H9 (cell line): ENCODE measurements around the gene ITGB3. TPM values are rescaled to one million over a fixed set of nuclear protein-coding genes. Genes with fewer than 3 reads are reported as not detected.

Experiments
- DNase-seq: peaks from one replicate; pipeline ENCODE4 v3.0.0-alpha.2; 2017
- H2AFZ ChIP-seq: one replicate; pipeline ENCODE4 v1.6.1; 2013; ENCODE audit warnings: mild to moderate bottlenecking, low read length, control low read depth, moderate library complexity
- H2AK5ac ChIP-seq: 2 replicates; pipeline ENCODE4 v1.6.1; 2013; ENCODE audit warnings: low read length, control low read depth, mixed read lengths; ENCODE audit not compliant: insufficient read length
- H2BK120ac ChIP-seq: one replicate; pipeline ENCODE4 v1.6.1; 2013; ENCODE audit warnings: low read depth, mild to moderate bottlenecking, low read length, control low read depth, inconsistent platforms; ENCODE audit not compliant: poor library complexity, severe bottlenecking
- H2BK12ac ChIP-seq: 2 replicates; pipeline ENCODE4 v1.6.1; 2013; ENCODE audit warnings: low read length, control low read depth, mixed read lengths, low read depth; ENCODE audit not compliant: insufficient read length
- H2BK15ac ChIP-seq: 2 replicates; pipeline ENCODE4 v1.6.1; 2013; ENCODE audit warnings: low read depth, low read length, control low read depth
- H2BK20ac ChIP-seq: one replicate; pipeline ENCODE4 v1.6.1; 2013; ENCODE audit warnings: low read depth, mild to moderate bottlenecking, low read length, control low read depth, inconsistent platforms; ENCODE audit not compliant: poor library complexity, severe bottlenecking
- H2BK5ac ChIP-seq: 2 replicates; pipeline ENCODE4 v1.6.1; 2013; ENCODE audit warnings: low read length, control low read depth, mixed read lengths; ENCODE audit not compliant: insufficient read length
- H3K14ac ChIP-seq: 2 replicates; pipeline ENCODE4 v1.6.1; 2013; ENCODE audit warnings: low read length, control low read depth; ENCODE audit not compliant: insufficient read depth
- H3K18ac ChIP-seq: 2 replicates; pipeline ENCODE4 v1.6.1; 2013; ENCODE audit warnings: low read depth, mild to moderate bottlenecking, mixed read lengths, low read length, control low read depth; ENCODE audit not compliant: insufficient read length
- H3K23ac ChIP-seq: 2 replicates; pipeline ENCODE4 v1.6.1; 2013; ENCODE audit warnings: low read length, control low read depth, mixed read lengths, low read depth; ENCODE audit not compliant: insufficient read length
- H3K23me2 ChIP-seq: 2 replicates; pipeline ENCODE4 v1.6.1; 2013; ENCODE audit warnings: low read depth, mild to moderate bottlenecking, mixed read lengths, low read length, control low read depth; ENCODE audit not compliant: insufficient read length, poor library complexity, severe bottlenecking
- H3K27ac ChIP-seq: 2 replicates; pipeline ENCODE4 v1.5.1; 2013; ENCODE audit warnings: low read length, control low read depth, mixed read lengths, low read depth; ENCODE audit not compliant: insufficient read length
- H3K27me3 ChIP-seq: 2 replicates; pipeline ENCODE4 v1.6.1; 2013; ENCODE audit warnings: low read length, control low read depth, inconsistent platforms; ENCODE audit not compliant: insufficient read depth
- H3K4ac ChIP-seq: 2 replicates; pipeline ENCODE4 v1.6.1; 2013; ENCODE audit warnings: low read depth, mild to moderate bottlenecking, control low read depth, inconsistent platforms, low read length, moderate library complexity
- H3K4me1 ChIP-seq: 2 replicates; pipeline ENCODE4 v1.6.1; 2013; ENCODE audit warnings: low read length, control low read depth, inconsistent platforms; ENCODE audit not compliant: insufficient read depth
- H3K4me2 ChIP-seq: 2 replicates; pipeline ENCODE4 v1.6.1; 2013; ENCODE audit warnings: low read length, control low read depth, mixed read lengths; ENCODE audit not compliant: insufficient read length, insufficient read depth
- H3K56ac ChIP-seq: 2 replicates; pipeline ENCODE4 v1.6.1; 2013; ENCODE audit warnings: low read depth, mild to moderate bottlenecking, mixed read lengths, low read length, control low read depth; ENCODE audit not compliant: insufficient read length
- H3K79me1 ChIP-seq: 2 replicates; pipeline ENCODE4 v1.6.1; 2013; ENCODE audit warnings: low read depth, mild to moderate bottlenecking, moderate library complexity, low read length, control low read depth, inconsistent platforms; ENCODE audit not compliant: insufficient read depth, poor library complexity, severe bottlenecking
- H3K79me2 ChIP-seq: 2 replicates; pipeline ENCODE4 v1.6.1; 2013; ENCODE audit warnings: low read length, control low read depth, inconsistent platforms; ENCODE audit not compliant: insufficient read depth
- H3K9ac ChIP-seq: 2 replicates; pipeline ENCODE4 v1.6.1; 2013; ENCODE audit warnings: low read length, control low read depth, mixed read lengths; ENCODE audit not compliant: insufficient read length; ENCODE audit errors: extremely low read depth
- H3K9me3 ChIP-seq: one replicate; pipeline ENCODE4 v1.6.1; 2013; ENCODE audit warnings: low read depth, low read length, inconsistent platforms; ENCODE audit not compliant: control insufficient read depth
- H3T11ph ChIP-seq: one replicate; pipeline ENCODE4 v1.6.1; 2013; ENCODE audit warnings: mild to moderate bottlenecking, low read length, control low read depth, inconsistent platforms
- H4K20me1 ChIP-seq: one replicate; pipeline ENCODE4 v1.6.1; 2013; ENCODE audit not compliant: control insufficient read depth, insufficient read length, insufficient read depth
- H4K5ac ChIP-seq: 2 replicates; pipeline ENCODE4 v1.6.1; 2013; ENCODE audit warnings: low read depth, mild to moderate bottlenecking, mixed read lengths, low read length, control low read depth; ENCODE audit not compliant: insufficient read length
- H4K8ac ChIP-seq: replicated peaks from 2 replicates; pipeline ENCODE4 v1.6.1; 2013; ENCODE audit warnings: low read length, control low read depth, mixed read lengths, low read depth; ENCODE audit not compliant: insufficient read length
- H4K91ac ChIP-seq: 2 replicates; pipeline ENCODE4 v1.6.1; 2013; ENCODE audit warnings: low read depth, mild to moderate bottlenecking, moderate library complexity, mixed read lengths, low read length, control low read depth; ENCODE audit not compliant: insufficient read length
- H3K27ac Mint-ChIP-seq, 3 experiments: 2 replicates in 2 of 3; 3 replicates in 1 of 3; pipeline ENCODE4 v1.8.0; 2020 to 2021; ENCODE audit warnings: mixed read lengths in 3 of 3, mild to moderate bottlenecking in 1 of 3, moderate library complexity in 1 of 3
- H3K27me3 Mint-ChIP-seq: 2 replicates; pipeline ENCODE4 v1.8.0; 2021; ENCODE audit warnings: low read depth, mild to moderate bottlenecking, moderate library complexity, mixed read lengths
- H3K36me3 Mint-ChIP-seq, 3 experiments: 2 replicates in 2 of 3; 3 replicates in 1 of 3; pipeline ENCODE4 v1.8.0; 2020 to 2021; ENCODE audit warnings: low read depth in 3 of 3, mixed read lengths in 3 of 3; ENCODE audit not compliant: insufficient read depth in 1 of 3
- H3K4me1 Mint-ChIP-seq, 2 experiments: 2 replicates each; pipeline ENCODE4 v1.8.0; 2020; ENCODE audit warnings: mixed read lengths in 2 of 2
- H3K4me3 Mint-ChIP-seq, 2 experiments: 2 replicates in 1 of 2; 3 replicates in 1 of 2; pipeline ENCODE4 v1.8.0; 2020 to 2021; ENCODE audit warnings: mild to moderate bottlenecking in 2 of 2, mixed read lengths in 2 of 2, moderate library complexity in 1 of 2
- H3K9me3 Mint-ChIP-seq, 2 experiments: 2 replicates in 1 of 2; 3 replicates in 1 of 2; pipeline ENCODE4 v1.8.0; 2020; ENCODE audit warnings: mild to moderate bottlenecking in 2 of 2, mixed read lengths in 2 of 2, moderate library complexity in 1 of 2
- WGBS: extraction: QIAGEN DNeasy Blood & Tissue Kit; methylation state at CpG from one replicate; pipeline ENCODE4 v1.1.7; 2013; ENCODE audit warnings: missing lambda C conversion rate, low lambda C conversion rate, mixed read lengths; ENCODE audit not compliant: insufficient read length; ENCODE audit errors: extremely low coverage; 5-methylcytosine and 5-hydroxymethylcytosine counted together
- total RNA-seq: library from RNA; stranded (reverse); gene quantifications from 2 replicates; pipeline ENCODE4 v1.2.1, GENCODE V29; 2021
- TF ChIP-seq, protein P1 (sequence below): fragments of 200-600 bp; sonication (generic); conservative IDR thresholded peaks from 3 replicates; pipeline ENCODE4 v1.8.0; 2021; ENCODE audit warnings: antibody characterized with exemption, mild to moderate bottlenecking

The ITGB3 gene
- total RNA-seq, 1 experiment from 2014 or later = not detected

DNA sequence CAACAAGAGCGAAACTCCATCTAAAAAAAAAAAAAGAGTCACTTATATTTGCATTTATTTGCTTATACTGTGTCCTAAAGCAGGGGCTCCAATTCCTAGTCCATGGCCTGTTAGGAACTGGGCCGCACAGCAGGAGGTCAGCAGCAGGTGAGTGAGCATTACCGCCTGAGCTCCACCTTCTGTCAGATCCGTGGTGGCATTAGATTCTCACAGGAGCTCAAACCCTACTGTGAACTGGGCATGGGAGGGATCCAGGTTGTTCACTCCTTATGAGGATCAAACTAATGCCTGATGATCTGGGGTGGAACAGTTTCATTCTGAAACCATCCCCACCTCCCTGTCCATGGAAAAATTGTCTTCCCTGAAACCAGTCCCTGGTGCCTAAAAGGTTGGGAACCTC is 24.9 kb downstream of the ITGB3 start:
- no CpG with 5 or more reads among the region's 4 CpGs for WGBS
- no peak overlapping the region for H2BK20ac ChIP-seq
- no peaks in the 10 kb centered on the region for H3K79me1 ChIP-seq
- TF ChIP-seq, protein P1, sequence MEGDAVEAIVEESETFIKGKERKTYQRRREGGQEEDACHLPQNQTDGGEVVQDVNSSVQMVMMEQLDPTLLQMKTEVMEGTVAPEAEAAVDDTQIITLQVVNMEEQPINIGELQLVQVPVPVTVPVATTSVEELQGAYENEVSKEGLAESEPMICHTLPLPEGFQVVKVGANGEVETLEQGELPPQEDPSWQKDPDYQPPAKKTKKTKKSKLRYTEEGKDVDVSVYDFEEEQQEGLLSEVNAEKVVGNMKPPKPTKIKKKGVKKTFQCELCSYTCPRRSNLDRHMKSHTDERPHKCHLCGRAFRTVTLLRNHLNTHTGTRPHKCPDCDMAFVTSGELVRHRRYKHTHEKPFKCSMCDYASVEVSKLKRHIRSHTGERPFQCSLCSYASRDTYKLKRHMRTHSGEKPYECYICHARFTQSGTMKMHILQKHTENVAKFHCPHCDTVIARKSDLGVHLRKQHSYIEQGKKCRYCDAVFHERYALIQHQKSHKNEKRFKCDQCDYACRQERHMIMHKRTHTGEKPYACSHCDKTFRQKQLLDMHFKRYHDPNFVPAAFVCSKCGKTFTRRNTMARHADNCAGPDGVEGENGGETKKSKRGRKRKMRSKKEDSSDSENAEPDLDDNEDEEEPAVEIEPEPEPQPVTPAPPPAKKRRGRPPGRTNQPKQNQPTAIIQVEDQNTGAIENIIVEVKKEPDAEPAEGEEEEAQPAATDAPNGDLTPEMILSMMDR = no peak
- H2AK5ac ChIP-seq = no peak overlapping the region
- H3T11ph ChIP-seq = no peak overlapping the region
- H3K27ac ChIP-seq = no peak overlapping the region
- peaks cover 21% of the 10 kb centered on the region for H3K4me1 ChIP-seq
- peaks cover 43% of the 10 kb centered on the region in 2 experiments for H3K4me1 Mint-ChIP-seq
- H3K79me2 ChIP-seq = no peaks in the 10 kb centered on the region
- H3K14ac ChIP-seq = no peak overlapping the region
- no peaks in the 10 kb centered on the region for H3K23me2 ChIP-seq
- no peak overlapping the region for H2BK5ac ChIP-seq
- no peaks in the 10 kb centered on the region for H3K9me3 Mint-ChIP-seq
- H3K4me2 ChIP-seq = no peak overlapping the region
- H3K27ac Mint-ChIP-seq = no peak overlapping the region
- H4K91ac ChIP-seq = no peak overlapping the region
- no peak for DNase-seq
- no peak overlapping the region for H2BK12ac ChIP-seq
- H4K5ac ChIP-seq = no peak overlapping the region
- no peak overlapping the region for H3K4me3 Mint-ChIP-seq
- H3K23ac ChIP-seq = no peak overlapping the region
- no peaks in the 10 kb centered on the region for H3K36me3 Mint-ChIP-seq
- no peak overlapping the region for H3K18ac ChIP-seq
- no peak overlapping the region for H2BK15ac ChIP-seq
- no peak overlapping the region for H4K8ac ChIP-seq
- no peak overlapping the region for H3K4ac ChIP-seq
- H4K20me1 ChIP-seq = no peaks in the 10 kb centered on the region
- no peak overlapping the region for H2BK120ac ChIP-seq
- H3K27me3 Mint-ChIP-seq = peaks cover 8% of the 10 kb centered on the region
- H2AFZ ChIP-seq = no peak overlapping the region
- H3K56ac ChIP-seq = no peak overlapping the region
- no peak overlapping the region for H3K9ac ChIP-seq
- 0 out of 2 replicates have a peak, but pooled peaks cover 2% of the 10 kb centered on the region for H3K27me3 ChIP-seq
- no peaks in the 10 kb centered on the region for H3K9me3 ChIP-seq
